KMS-11 (cell line): ENCODE results near the gene FRMPD4.

Experiments
- H2AFZ ChIP-seq: fragments of 200-600 bp; sonication (generic); 2 replicates; pipeline ENCODE4 v1.6.1; 2016; ENCODE audit warnings: antibody characterized with exemption, mixed run types, low read depth
- H3K27ac ChIP-seq: fragments of 200-600 bp; sonication (generic); 2 replicates; pipeline ENCODE4 v1.6.1; 2016; ENCODE audit warnings: mild to moderate bottlenecking, mixed run types
- H3K27me3 ChIP-seq: fragments of 200-600 bp; sonication (generic); 2 replicates; pipeline ENCODE4 v1.6.1; 2017; ENCODE audit warnings: mild to moderate bottlenecking, low read depth, mixed run types, moderate library complexity; ENCODE audit not compliant: insufficient read depth
- H3K36me3 ChIP-seq: fragments of 200-600 bp; sonication (generic); 2 replicates; pipeline ENCODE4 v1.6.1; 2017; ENCODE audit warnings: mild to moderate bottlenecking, mixed run types; ENCODE audit not compliant: insufficient read depth
- H3K4me1 ChIP-seq: fragments of 200-600 bp; sonication (generic); 2 replicates; pipeline ENCODE4 v1.6.1; 2016; ENCODE audit warnings: mild to moderate bottlenecking, low read depth, mixed run types; ENCODE audit not compliant: poor library complexity, severe bottlenecking
- H3K4me2 ChIP-seq: fragments of 200-600 bp; sonication (generic); 2 replicates; pipeline ENCODE4 v1.7.0; 2016; ENCODE audit warnings: mild to moderate bottlenecking, mixed run types
- H3K4me3 ChIP-seq: fragments of 200-600 bp; sonication (generic); IDR thresholded peaks from 2 replicates; pipeline ENCODE4 v1.6.1; 2017; ENCODE audit warnings: low read depth, low read length, mixed read lengths; ENCODE audit not compliant: insufficient read depth
- H3K79me2 ChIP-seq: fragments of 200-600 bp; sonication (generic); 2 replicates; pipeline ENCODE4 v1.6.1; 2016; ENCODE audit warnings: low read depth, mixed run types; ENCODE audit not compliant: insufficient read depth
- H3K9ac ChIP-seq: fragments of 200-600 bp; sonication (generic); 2 replicates; pipeline ENCODE4 v1.6.1; 2016; ENCODE audit warnings: mild to moderate bottlenecking, mixed run types
- H4K20me1 ChIP-seq: fragments of 200-600 bp; sonication (generic); 2 replicates; pipeline ENCODE4 v1.6.1; 2016; ENCODE audit warnings: mild to moderate bottlenecking, mixed run types; ENCODE audit not compliant: insufficient read depth
- CTCF ChIP-seq: fragments of 200-600 bp; sonication (generic); conservative IDR thresholded peaks from 2 replicates; pipeline ENCODE4 v1.6.1; 2017; ENCODE audit warnings: low read depth, mild to moderate bottlenecking, antibody characterized with exemption, low read length, moderate library complexity, mixed read lengths

The FRMPD4 gene

GRCh38 chrX:12236156-12236555 is 97.9 kb downstream of the FRMPD4 start:
- no peaks in the 10 kb centered on the region for H3K27me3 ChIP-seq
- H3K4me3 ChIP-seq = no peak overlapping the region
- H3K79me2 ChIP-seq = no peaks in the 10 kb centered on the region
- H3K4me1 ChIP-seq = no peaks in the 10 kb centered on the region
- H3K9ac ChIP-seq = no peak overlapping the region
- no peaks in the 10 kb centered on the region for H4K20me1 ChIP-seq
- no peak for TF ChIP-seq CTCF
- no peak overlapping the region for H3K4me2 ChIP-seq
- no peak overlapping the region for H3K27ac ChIP-seq
- H2AFZ ChIP-seq = no peak overlapping the region
- H3K36me3 ChIP-seq = no peaks in the 10 kb centered on the region

GRCh38 chrX:12237131-12237530 is 98.9 kb downstream of the FRMPD4 start:
- no peak overlapping the region for H3K27ac ChIP-seq

GRCh38 chrX:12237771-12238170 is 99.5 kb downstream of the FRMPD4 start:
- Histone ChIP-seq H3K27ac (no peak overlapping the region), H3K27me3 (no peaks in the 10 kb centered on the region), H3K9ac (no peak overlapping the region), H4K20me1 (no peaks in the 10 kb centered on the region), H3K4me3 (no peak overlapping the region), H3K36me3 (no peaks in the 10 kb centered on the region), H3K4me1 (no peaks in the 10 kb centered on the region), H2AFZ (no peak overlapping the region), H3K4me2 (no peak overlapping the region), H3K79me2 (no peaks in the 10 kb centered on the region)
- TF ChIP-seq CTCF = no peak

More at GRCh38 chrX:12237131-12237530, 98.9 kb downstream of the FRMPD4 start:
- no peak overlapping the region for H3K4me3 ChIP-seq
- no peaks in the 10 kb centered on the region for H4K20me1 ChIP-seq
- no peak for TF ChIP-seq CTCF
- H3K4me1 ChIP-seq = no peaks in the 10 kb centered on the region
- H2AFZ ChIP-seq = no peak overlapping the region
- no peaks in the 10 kb centered on the region for H3K27me3 ChIP-seq
- H3K36me3 ChIP-seq = no peaks in the 10 kb centered on the region
- no peak overlapping the region for H3K4me2 ChIP-seq
- H3K9ac ChIP-seq = no peak overlapping the region
- H3K79me2 ChIP-seq = no peaks in the 10 kb centered on the region

GRCh38 chrX:12239356-12240082 is 101.2 kb downstream of the FRMPD4 start:
- Histone ChIP-seq H3K27me3 (no peaks in the 10 kb centered on the region), H4K20me1 (no peaks in the 10 kb centered on the region), H3K4me1 (no peaks in the 10 kb centered on the region), H2AFZ (no peak overlapping the region), H3K27ac (no peak overlapping the region), H3K4me3 (no peak overlapping the region), H3K4me2 (no peak overlapping the region), H3K79me2 (no peaks in the 10 kb centered on the region), H3K9ac (no peak overlapping the region), H3K36me3 (no peaks in the 10 kb centered on the region)
- TF ChIP-seq CTCF = no peak
